Measurements from ENCODE around the gene CEP89. TPM values are rescaled to one million over a fixed set of nuclear protein-coding genes. Genes with fewer than 3 reads are reported as not detected.
"Not testable (repeated sequence)": the region's sequence is repeated elsewhere in the genome, so short reads cannot be mapped to it uniquely, and the experiment has no call there.

Gene CEP89
- total and polyA plus RNA-seq, 4 donors: 4.4 to 22.6 (median 16.0) TPM

GRCh38 chr19:32862173-32862572 lies 109.6 kb downstream of the CEP89 start:
- no peaks in the 10 kb centered on the region for H3K36me3 ChIP-seq (ENCODE audit: control insufficient read depth in 1 of 2, insufficient read depth in 2 of 2, low read length in 1 of 2)
- no peak for ATAC-seq (ENCODE audit: low FRiP score)
- DNase-seq: no peak
- H3K27me3 ChIP-seq (ENCODE audit: control insufficient read depth in 1 of 2, insufficient read depth in 2 of 2, low read length in 1 of 2): no peaks in the 10 kb centered on the region
- WGBS, 2 donors: 93% methylated on average over 19 of the region's 19 CpGs
- intact Hi-C loops (cut with DNase I): no loop called here
- no peaks in the 10 kb centered on the region for H3K9me3 ChIP-seq (ENCODE audit: control insufficient read depth, low read length)
- no peaks in the 10 kb centered on the region for H3K4me1 ChIP-seq (ENCODE audit: control insufficient read depth in 1 of 2, insufficient read depth in 2 of 2, low read length in 2 of 2)
- H3K27ac ChIP-seq (ENCODE audit: low read depth in 1 of 2, low read length in 2 of 2): no peak overlapping the region
- no peak overlapping the region for H3K4me3 ChIP-seq (ENCODE audit: low read length in 2 of 2)

GRCh38 chr19:32861596-32861995 lies 110.2 kb downstream of the CEP89 start:
- WGBS, 2 donors: 92 to 94% methylated on average over 3 of the region's 3 CpGs
- H3K4me3 ChIP-seq (ENCODE audit: low read length in 2 of 2): no peak overlapping the region
- no peaks in the 10 kb centered on the region for H3K27me3 ChIP-seq (ENCODE audit: control insufficient read depth in 1 of 2, insufficient read depth in 2 of 2, low read length in 1 of 2)
- ATAC-seq (ENCODE audit: low FRiP score) (no peak), DNase-seq (no peak)
- H3K27ac ChIP-seq (ENCODE audit: low read depth in 1 of 2, low read length in 2 of 2): no peak overlapping the region
- intact Hi-C loops (cut with DNase I): no loop called here
- no peaks in the 10 kb centered on the region for H3K9me3 ChIP-seq (ENCODE audit: control insufficient read depth, low read length)
- H3K36me3 ChIP-seq (ENCODE audit: control insufficient read depth in 1 of 2, insufficient read depth in 2 of 2, low read length in 1 of 2): no peaks in the 10 kb centered on the region
- no peaks in the 10 kb centered on the region for H3K4me1 ChIP-seq (ENCODE audit: control insufficient read depth in 1 of 2, insufficient read depth in 2 of 2, low read length in 2 of 2)

- WGBS, 2 donors: 93 to 94% methylated on average over 19 of the region's 19 CpGs
- intact Hi-C loops (cut with DNase I): no loop called here
- Histone ChIP-seq H3K9me3 (ENCODE audit: control insufficient read depth, low read length) (no peaks in the 10 kb centered on the region), H3K27me3 (ENCODE audit: control insufficient read depth in 1 of 2, insufficient read depth in 2 of 2, low read length in 1 of 2) (no peaks in the 10 kb centered on the region), H3K36me3 (ENCODE audit: control insufficient read depth in 1 of 2, insufficient read depth in 2 of 2, low read length in 1 of 2) (no peaks in the 10 kb centered on the region), H3K27ac (ENCODE audit: low read depth in 1 of 2, low read length in 2 of 2) (no peak overlapping the region), H3K4me1 (ENCODE audit: control insufficient read depth in 1 of 2, insufficient read depth in 2 of 2, low read length in 2 of 2) (no peaks in the 10 kb centered on the region), H3K4me3 (ENCODE audit: low read length in 2 of 2) (no peak overlapping the region)
- DNase-seq (peak in 1 of 2 donors; percentile 55), ATAC-seq (ENCODE audit: low FRiP score) (peak; percentile 36)
These were observed 112.2 kb downstream of the CEP89 start for GRCh38 chr19:32859591-32859990.

GRCh38 chr19:32858559-32858958 lies 113.2 kb downstream of the CEP89 start:
- intact Hi-C loops (cut with DNase I): no loop called here
- Histone ChIP-seq H3K36me3 (ENCODE audit: control insufficient read depth in 1 of 2, insufficient read depth in 2 of 2, low read length in 1 of 2) (no peaks in the 10 kb centered on the region), H3K4me3 (ENCODE audit: low read length in 2 of 2) (no peak overlapping the region), H3K27me3 (ENCODE audit: control insufficient read depth in 1 of 2, insufficient read depth in 2 of 2, low read length in 1 of 2) (no peaks in the 10 kb centered on the region), H3K27ac (ENCODE audit: low read depth in 1 of 2, low read length in 2 of 2) (no peak overlapping the region), H3K9me3 (ENCODE audit: control insufficient read depth, low read length) (no peaks in the 10 kb centered on the region), H3K4me1 (ENCODE audit: control insufficient read depth in 1 of 2, insufficient read depth in 2 of 2, low read length in 2 of 2) (no peaks in the 10 kb centered on the region)
- WGBS, 2 donors: 93 to 95% methylated on average over 10 of the region's 10 CpGs
- DNase-seq: no peak
- no peak for ATAC-seq (ENCODE audit: low FRiP score)

GRCh38 chr19:32858155-32858554 lies 113.6 kb downstream of the CEP89 start:
- WGBS, 2 donors: 83 to 87% methylated on average over 13 of the region's 13 CpGs
- ATAC-seq (ENCODE audit: low FRiP score): no peak
- peak in 1 of 2 donors; percentile 61 for DNase-seq
- H3K9me3 ChIP-seq (ENCODE audit: control insufficient read depth, low read length): no peaks in the 10 kb centered on the region
- H3K27me3 ChIP-seq (ENCODE audit: control insufficient read depth in 1 of 2, insufficient read depth in 2 of 2, low read length in 1 of 2): no peaks in the 10 kb centered on the region
- intact Hi-C loops (cut with DNase I): no loop called here
- no peak overlapping the region for H3K4me3 ChIP-seq (ENCODE audit: low read length in 2 of 2)
- H3K36me3 ChIP-seq (ENCODE audit: control insufficient read depth in 1 of 2, insufficient read depth in 2 of 2, low read length in 1 of 2): no peaks in the 10 kb centered on the region
- no peak overlapping the region for H3K27ac ChIP-seq (ENCODE audit: low read depth in 1 of 2, low read length in 2 of 2)
- H3K4me1 ChIP-seq (ENCODE audit: control insufficient read depth in 1 of 2, insufficient read depth in 2 of 2, low read length in 2 of 2): no peaks in the 10 kb centered on the region

GRCh38 chr19:32857584-32857983 lies 114.2 kb downstream of the CEP89 start:
- Histone ChIP-seq H3K4me3 (ENCODE audit: low read length in 2 of 2) (no peak overlapping the region), H3K9me3 (ENCODE audit: control insufficient read depth, low read length) (no peaks in the 10 kb centered on the region), H3K4me1 (ENCODE audit: control insufficient read depth in 1 of 2, insufficient read depth in 2 of 2, low read length in 2 of 2) (no peaks in the 10 kb centered on the region), H3K36me3 (ENCODE audit: control insufficient read depth in 1 of 2, insufficient read depth in 2 of 2, low read length in 1 of 2) (no peaks in the 10 kb centered on the region), H3K27ac (ENCODE audit: low read depth in 1 of 2, low read length in 2 of 2) (no peak overlapping the region), H3K27me3 (ENCODE audit: control insufficient read depth in 1 of 2, insufficient read depth in 2 of 2, low read length in 1 of 2) (no peaks in the 10 kb centered on the region)
- 89 to 91% methylated on average over 5 of the region's 5 CpGs for WGBS, 2 donors
- intact Hi-C loops (cut with DNase I): no loop called here
- no peak for DNase-seq
- ATAC-seq (ENCODE audit: low FRiP score): no peak

- H3K36me3 ChIP-seq (ENCODE audit: control insufficient read depth in 1 of 2, insufficient read depth in 2 of 2, low read length in 1 of 2); H3K4me1 ChIP-seq (ENCODE audit: control insufficient read depth in 1 of 2, insufficient read depth in 2 of 2, low read length in 2 of 2); H3K9me3 ChIP-seq (ENCODE audit: control insufficient read depth, low read length); intact Hi-C loops (cut with DNase I); H3K4me3 ChIP-seq (ENCODE audit: low read length in 2 of 2); H3K27ac ChIP-seq (ENCODE audit: low read depth in 1 of 2, low read length in 2 of 2); DNase-seq; ATAC-seq (ENCODE audit: low FRiP score); H3K27me3 ChIP-seq (ENCODE audit: control insufficient read depth in 1 of 2, insufficient read depth in 2 of 2, low read length in 1 of 2): not testable (repeated sequence)
- 92% methylated on average over 7 of the region's 7 CpGs for WGBS, 2 donors
These were observed 114.9 kb downstream of the CEP89 start for GRCh38 chr19:32856818-32857217.

- no peak for ATAC-seq (ENCODE audit: low FRiP score)
- H3K27ac ChIP-seq (ENCODE audit: low read depth in 1 of 2, low read length in 2 of 2): no peak overlapping the region
- H3K27me3 ChIP-seq (ENCODE audit: control insufficient read depth in 1 of 2, insufficient read depth in 2 of 2, low read length in 1 of 2): no peaks in the 10 kb centered on the region
- DNase-seq: no peak
- H3K36me3 ChIP-seq (ENCODE audit: control insufficient read depth in 1 of 2, insufficient read depth in 2 of 2, low read length in 1 of 2): no peaks in the 10 kb centered on the region
- intact Hi-C loops (cut with DNase I): no loop called here
- no peaks in the 10 kb centered on the region for H3K9me3 ChIP-seq (ENCODE audit: control insufficient read depth, low read length)
- WGBS, 2 donors: 86 to 90% methylated on average over 6 of the region's 6 CpGs
- no peaks in the 10 kb centered on the region for H3K4me1 ChIP-seq (ENCODE audit: control insufficient read depth in 1 of 2, insufficient read depth in 2 of 2, low read length in 2 of 2)
- H3K4me3 ChIP-seq (ENCODE audit: low read length in 2 of 2): no peak overlapping the region
These were observed 119.5 kb downstream of the CEP89 start for GRCh38 chr19:32852216-32852615.

GRCh38 chr19:32848035-32848434 lies 123.7 kb downstream of the CEP89 start:
- H3K4me3 ChIP-seq (ENCODE audit: low read length in 2 of 2); H3K27me3 ChIP-seq (ENCODE audit: control insufficient read depth in 1 of 2, insufficient read depth in 2 of 2, low read length in 1 of 2); H3K36me3 ChIP-seq (ENCODE audit: control insufficient read depth in 1 of 2, insufficient read depth in 2 of 2, low read length in 1 of 2); H3K27ac ChIP-seq (ENCODE audit: low read depth in 1 of 2, low read length in 2 of 2); H3K4me1 ChIP-seq (ENCODE audit: control insufficient read depth in 1 of 2, insufficient read depth in 2 of 2, low read length in 2 of 2); DNase-seq; intact Hi-C loops (cut with DNase I); ATAC-seq (ENCODE audit: low FRiP score); H3K9me3 ChIP-seq (ENCODE audit: control insufficient read depth, low read length): not testable (repeated sequence)
- WGBS, 2 donors: 17% methylated on average over 1 of the region's 2 CpGs; no CpG with 5 or more reads in 1 of the 2 donors
